Hindlimb muscle (tissue), 1 donor: Measurements from ENCODE around the gene RIC8A. TPM values are rescaled to one million over a fixed set of nuclear protein-coding genes. Genes with fewer than 3 reads are reported as not detected.

Source experiments
- DNase-seq: peaks from one replicate; pipeline ENCODE4 v3.0.0-alpha.2; 2013
- polyA plus RNA-seq: library from polyadenylated mRNA; unstranded; fragments of 120-200 nt; gene quantifications from one replicate; pipeline ENCODE4 v1.2.1, GENCODE V29; 2013; ENCODE audit not compliant: insufficient read length

RIC8A gene
- polyA plus RNA-seq, 1 donor: 71.3 TPM

- no peak for DNase-seq
Measured at GRCh38 chr11:204587-205109, 2.9 kb upstream of the RIC8A start.

GRCh38 chr11:205221-206001, 2.1 kb upstream of the RIC8A start:
- DNase-seq: no peak

- DNase-seq: no peak
Measured at GRCh38 chr11:206002-206384, 1.5 kb upstream of the RIC8A start.

- no peak for DNase-seq
Measured at GRCh38 chr11:206526-207207, 841 bp upstream of the RIC8A start.

GRCh38 chr11:207863-208180, 314 bp downstream of the RIC8A start:
- DNase-seq: no peak

DNA sequence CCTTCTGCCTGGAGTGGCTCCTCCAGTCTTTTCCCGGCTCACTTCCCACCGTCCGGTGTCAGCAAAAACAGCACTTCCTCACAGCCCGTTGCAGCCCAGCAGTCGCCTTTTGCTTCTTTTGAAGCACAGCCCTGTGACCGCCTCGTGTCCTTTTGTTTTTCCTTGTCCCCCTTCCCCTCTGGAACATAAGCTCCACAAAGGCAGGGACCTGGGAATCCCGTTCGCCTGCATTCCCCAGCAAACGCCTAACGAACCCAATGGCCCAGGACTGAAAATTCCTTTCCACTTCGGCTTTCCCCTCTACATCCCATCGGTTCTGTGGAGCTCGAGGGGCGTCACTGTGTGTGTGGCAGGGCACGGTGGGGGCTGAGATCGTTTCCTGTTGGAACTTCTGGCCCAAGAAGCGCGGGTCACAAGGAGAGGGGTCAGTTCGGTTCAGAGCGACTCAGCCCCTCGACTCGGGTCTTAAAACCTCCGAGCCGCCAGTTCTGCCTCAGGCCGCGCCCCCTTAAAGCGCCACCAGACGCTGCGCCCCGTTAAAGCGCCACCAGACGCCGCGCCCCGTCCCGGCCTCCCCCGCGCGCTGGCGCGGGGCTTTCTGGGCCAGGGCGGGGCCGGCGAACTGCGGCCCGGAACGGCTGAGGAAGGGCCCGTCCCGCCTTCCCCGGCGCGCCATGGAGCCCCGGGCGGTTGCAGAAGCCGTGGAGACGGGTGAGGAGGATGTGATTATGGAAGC, 841 bp downstream of the RIC8A start:
- peak; percentile 90 for DNase-seq

DNA sequence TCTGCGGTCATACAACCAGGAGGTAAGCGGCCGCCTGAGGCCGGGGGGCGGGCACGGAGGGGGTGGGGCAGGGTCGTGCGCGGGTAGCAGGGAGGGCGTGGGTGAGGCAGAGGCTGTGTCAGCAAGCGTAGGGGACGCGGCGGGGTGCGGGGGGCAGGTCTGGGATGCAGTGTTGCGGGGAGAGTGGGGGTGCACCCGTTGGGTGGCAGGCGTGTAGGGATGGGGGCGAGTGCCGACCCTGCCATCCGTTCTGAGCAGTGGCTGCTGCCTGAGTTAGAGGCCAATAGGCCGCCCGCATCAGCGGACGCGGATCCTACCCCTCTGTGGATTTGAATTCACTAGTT, 1.4 kb downstream of the RIC8A start:
- DNase-seq: no peak

GRCh38 chr11:209275-210121, 2.0 kb downstream of the RIC8A start:
- no peak for DNase-seq

DNA sequence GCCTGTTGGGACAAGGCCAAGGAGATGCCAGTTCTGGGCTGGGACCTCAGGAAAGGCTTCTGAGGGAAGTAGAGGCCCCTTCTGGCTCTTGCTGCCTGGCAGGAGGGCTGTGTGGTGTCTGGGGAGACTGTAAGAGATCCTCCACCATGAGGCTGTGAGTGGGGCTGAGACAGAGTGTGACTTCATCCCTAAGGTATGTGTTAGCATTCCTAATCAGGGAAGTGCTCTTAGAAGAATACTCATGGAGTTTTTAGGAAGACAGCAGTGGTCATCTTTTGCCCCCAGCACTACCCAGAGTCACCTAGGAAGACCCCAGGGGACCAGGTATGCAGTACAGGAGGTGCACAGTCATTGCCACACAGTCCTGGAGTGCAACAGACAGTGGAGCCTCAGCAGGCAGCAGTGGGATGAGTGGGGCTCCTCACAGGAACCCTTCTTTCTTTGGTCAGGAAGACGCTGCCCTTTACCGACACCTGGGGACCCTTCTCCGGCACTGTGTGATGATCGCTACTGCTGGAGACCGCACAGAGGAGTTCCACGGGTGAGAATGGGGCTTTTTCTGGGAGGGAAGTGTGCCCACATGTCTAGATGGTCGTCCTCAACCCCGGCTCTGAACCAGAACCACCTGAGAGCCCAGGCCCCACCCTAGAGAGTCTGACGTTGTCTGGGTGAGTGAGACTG, 2.8 kb downstream of the RIC8A start:
- no peak for DNase-seq

GRCh38 chr11:210803-211180, 3.3 kb downstream of the RIC8A start:
- DNase-seq: no peak

- DNase-seq: no peak
Measured at GRCh38 chr11:211295-211694, 3.8 kb downstream of the RIC8A start.

- DNase-seq: no peak
Measured at GRCh38 chr11:211741-212140, 4.2 kb downstream of the RIC8A start.

DNA sequence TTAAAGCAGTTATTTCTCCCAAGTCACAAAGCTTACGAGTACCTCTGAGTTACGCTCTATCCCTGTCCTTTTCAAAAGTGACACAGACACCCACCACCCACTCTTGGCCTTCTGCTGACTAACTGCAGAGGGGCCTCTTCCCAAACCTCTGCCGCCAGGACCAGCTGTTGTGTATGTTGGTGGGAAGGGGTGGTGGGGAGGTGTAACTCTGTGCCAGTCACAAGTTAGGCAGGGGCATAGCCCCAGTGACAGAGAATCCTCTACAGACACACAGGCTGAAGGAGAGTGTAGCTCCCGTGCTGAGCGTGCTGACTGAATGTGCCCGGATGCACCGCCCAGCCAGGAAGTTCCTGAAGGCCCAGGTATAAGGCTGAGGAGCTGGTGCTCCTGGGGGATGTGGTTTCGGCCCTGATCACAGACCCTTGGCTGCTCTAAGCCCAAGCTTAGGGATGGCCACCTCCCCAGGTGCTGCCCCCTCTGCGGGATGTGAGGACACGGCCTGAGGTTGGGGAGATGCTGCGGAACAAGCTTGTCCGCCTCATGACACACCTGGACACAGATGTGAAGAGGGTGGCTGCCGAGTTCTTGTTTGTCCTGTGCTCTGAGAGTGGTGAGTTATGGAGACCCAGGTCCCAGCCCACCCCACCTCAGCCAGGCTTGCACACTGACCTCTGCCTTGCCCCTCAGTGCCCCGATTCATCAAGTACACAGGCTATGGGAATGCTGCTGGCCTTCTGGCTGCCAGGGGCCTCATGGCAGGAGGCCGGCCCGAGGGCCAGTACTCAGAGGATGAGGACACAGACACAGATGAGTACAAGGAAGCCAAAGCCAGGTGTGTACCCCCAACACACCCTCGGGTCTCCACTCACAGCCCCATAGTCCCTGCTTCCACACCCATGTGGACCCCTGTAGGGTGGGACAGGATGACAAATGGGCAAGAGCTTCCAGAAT, 4.9 kb downstream of the RIC8A start:
- no peak for DNase-seq

GRCh38 chr11:213111-213510, 5.6 kb downstream of the RIC8A start:
- DNase-seq: no peak

- no peak for DNase-seq
Measured at GRCh38 chr11:214083-214482, 6.6 kb downstream of the RIC8A start.

GRCh38 chr11:215581-216037, 8.1 kb downstream of the RIC8A start:
- DNase-seq: no peak

GRCh38 chr11:216081-216974, 8.8 kb downstream of the RIC8A start:
- no peak for DNase-seq

DNA sequence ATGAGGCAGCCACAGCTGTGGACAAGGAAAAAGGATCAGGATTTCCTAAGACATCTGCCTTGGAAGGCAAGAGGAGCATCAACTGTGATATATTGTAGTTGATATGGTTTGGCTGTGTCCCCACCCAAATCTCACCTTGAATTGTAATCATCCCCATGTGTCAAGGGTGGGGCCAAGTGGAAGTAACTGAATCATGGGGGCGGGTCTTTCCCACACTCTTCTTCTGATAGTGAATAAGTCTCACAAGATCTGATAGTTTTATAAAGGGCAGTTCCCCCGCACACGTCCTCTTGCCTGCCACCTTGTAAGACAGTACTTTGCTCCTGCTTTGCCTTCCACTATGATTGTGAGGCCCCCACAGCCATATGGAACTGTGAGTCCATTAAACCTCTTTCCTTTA, 10.2 kb downstream of the RIC8A start:
- no peak for DNase-seq

DNA sequence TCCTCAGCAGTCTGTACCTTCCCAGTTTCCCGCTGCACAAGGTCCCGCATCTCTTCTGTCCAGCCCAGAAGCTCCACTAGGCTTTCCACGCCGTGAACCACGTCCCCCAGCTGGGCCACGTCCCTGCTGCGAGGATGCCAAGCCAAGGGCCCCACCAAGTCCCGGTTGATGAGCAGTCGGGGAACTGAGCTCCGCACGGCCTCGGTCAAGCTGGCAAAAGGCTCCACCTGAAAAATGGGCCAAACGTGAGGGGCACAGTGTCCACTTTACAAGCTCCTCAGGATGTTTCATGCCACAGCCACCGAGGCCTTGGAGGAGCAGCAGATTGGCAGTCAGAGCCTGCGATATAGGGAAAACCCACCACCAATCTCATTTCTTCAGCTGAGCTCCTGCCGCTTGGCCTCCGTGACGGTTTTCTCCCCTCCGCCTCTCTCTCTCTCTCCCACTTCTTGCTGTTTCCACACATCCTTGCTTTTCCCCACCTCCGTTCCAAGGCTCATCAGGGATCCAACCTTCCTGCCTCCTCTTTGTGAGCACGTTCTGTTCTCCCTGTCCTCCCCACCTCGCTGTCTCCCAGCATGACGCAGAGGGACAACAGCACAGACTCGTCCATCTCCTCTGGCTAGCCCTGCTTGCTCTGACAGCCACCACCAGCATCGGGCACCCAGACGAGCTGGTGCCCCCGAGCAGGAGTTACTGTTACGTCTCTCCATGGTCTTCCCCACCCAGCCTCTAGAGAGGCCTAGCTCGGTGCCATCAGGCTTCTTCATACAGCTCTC, 11.5 kb downstream of the RIC8A start:
- no peak for DNase-seq
